ENCODE measurements around the gene SLC30A2. TPM values are rescaled to one million over a fixed set of nuclear protein-coding genes. Genes with fewer than 3 reads are reported as not detected.

Gene SLC30A2
- total RNA-seq, 1 experiment from 2014 or later, result 3.0 TPM

GRCh38 chr1:26012864-26013263, 33.1 kb downstream of the SLC30A2 start:
- no peak overlapping the region for H3K27ac Mint-ChIP-seq (ENCODE audit: unreplicated experiment)
- intact Hi-C loops (cut with micrococcal nuclease; ENCODE audit: unreplicated experiment), result no loop called here
- no peak for TF ChIP-seq CTCF (IDR thresholded peaks at IDR 0.05; ENCODE audit: insufficient read depth in 1 of 2, low read depth in 1 of 2, low read length in 1 of 2, severe bottlenecking in 1 of 2, unreplicated experiment in 1 of 2)
- no peak overlapping the region for H3K4me3 Mint-ChIP-seq (ENCODE audit: unreplicated experiment)
- DNase-seq, result no peak
- POLR2A ChIA-PET, result no interaction called here
- BruUV-seq (replicated peaks), result no TSS peak
- H3K4me1 ChIP-seq, result no peaks in the 10 kb centered on the region
- H3K36me3 ChIP-seq (ENCODE audit: control insufficient read depth, insufficient read depth, low read length), result no peaks in the 10 kb centered on the region
- CTCF ChIA-PET, result interaction anchor here (1.2 kb wide), 1 partner anchor 137 kb away, joined by 6 read pairs; no protein-coding TSS in a partner anchor
- no peaks in the 10 kb centered on the region for H3K27me3 ChIP-seq (replicated peaks; ENCODE audit: control insufficient read depth, insufficient read depth, low read length)
- H3K27me3 Mint-ChIP-seq (ENCODE audit: insufficient read depth, unreplicated experiment), result no peaks in the 10 kb centered on the region
- no peaks in the 10 kb centered on the region for H3K4me1 Mint-ChIP-seq (ENCODE audit: low read depth, unreplicated experiment)
- no peaks in the 10 kb centered on the region for H3K9me3 ChIP-seq
- no peaks in the 10 kb centered on the region for H3K9me3 Mint-ChIP-seq (ENCODE audit: unreplicated experiment)
- no peak overlapping the region for H3K4me3 ChIP-seq (ENCODE audit: low read depth, low read length)
- H3K36me3 Mint-ChIP-seq (ENCODE audit: insufficient read depth, unreplicated experiment), result no peaks in the 10 kb centered on the region

- Histone ChIP-seq H3K4me3 (ENCODE audit: low read depth, low read length) (no peak overlapping the region), H3K9me3 (no peaks in the 10 kb centered on the region), H3K4me1 (no peaks in the 10 kb centered on the region), H3K36me3 (ENCODE audit: control insufficient read depth, insufficient read depth, low read length) (no peaks in the 10 kb centered on the region), H3K27me3 (replicated peaks; ENCODE audit: control insufficient read depth, insufficient read depth, low read length) (no peaks in the 10 kb centered on the region)
- CTCF ChIA-PET, result interaction anchor here (1.4 to 2.1 kb wide), 2 partner anchors 14 to 115 kb away, joined by 4 to 10 read pairs; no protein-coding TSS in a partner anchor
- Mint-ChIP-seq H3K4me3 (ENCODE audit: unreplicated experiment) (no peak overlapping the region), H3K27me3 (ENCODE audit: insufficient read depth, unreplicated experiment) (no peaks in the 10 kb centered on the region), H3K27ac (ENCODE audit: unreplicated experiment) (no peak overlapping the region), H3K36me3 (ENCODE audit: insufficient read depth, unreplicated experiment) (no peaks in the 10 kb centered on the region), H3K4me1 (ENCODE audit: low read depth, unreplicated experiment) (no peaks in the 10 kb centered on the region), H3K9me3 (ENCODE audit: unreplicated experiment) (no peaks in the 10 kb centered on the region)
- POLR2A ChIA-PET, result no interaction called here
- TF ChIP-seq CTCF (IDR thresholded peaks at IDR 0.05; ENCODE audit: insufficient read depth in 1 of 2, low read depth in 1 of 2, low read length in 1 of 2, severe bottlenecking in 1 of 2, unreplicated experiment in 1 of 2), result no peak
- BruUV-seq (replicated peaks), result no TSS peak
- intact Hi-C loops (cut with micrococcal nuclease; ENCODE audit: unreplicated experiment), result loop anchor here (1.0 kb wide), 2 partner anchors 116 to 174 kb away; no protein-coding TSS in a partner anchor
- DNase-seq, result no peak
Observed at GRCh38 chr1:26010825-26011224, 35.1 kb downstream of the SLC30A2 start.

- H3K4me1 ChIP-seq, result no peaks in the 10 kb centered on the region
- H3K36me3 ChIP-seq (ENCODE audit: control insufficient read depth, insufficient read depth, low read length), result no peaks in the 10 kb centered on the region
- no peak overlapping the region for H3K27ac Mint-ChIP-seq (ENCODE audit: unreplicated experiment)
- no peaks in the 10 kb centered on the region for H3K36me3 Mint-ChIP-seq (ENCODE audit: insufficient read depth, unreplicated experiment)
- TF ChIP-seq CTCF (IDR thresholded peaks at IDR 0.05; ENCODE audit: insufficient read depth in 1 of 2, low read depth in 1 of 2, low read length in 1 of 2, severe bottlenecking in 1 of 2, unreplicated experiment in 1 of 2), result peak; percentile 47 to 48
- CTCF ChIA-PET, result interaction anchor here (0.6 to 2.1 kb wide), 4 partner anchors 12 to 114 kb away, joined by 4 to 10 read pairs (median 4); partner anchors contain the start of gene PAFAH2
- no TSS peak for BruUV-seq (replicated peaks)
- no peaks in the 10 kb centered on the region for H3K4me1 Mint-ChIP-seq (ENCODE audit: low read depth, unreplicated experiment)
- H3K27me3 Mint-ChIP-seq (ENCODE audit: insufficient read depth, unreplicated experiment), result no peaks in the 10 kb centered on the region
- no peak overlapping the region for H3K4me3 ChIP-seq (ENCODE audit: low read depth, low read length)
- intact Hi-C loops (cut with micrococcal nuclease; ENCODE audit: unreplicated experiment), result loop anchor here (1.0 kb wide), 2 partner anchors 115 to 173 kb away; no protein-coding TSS in a partner anchor
- H3K4me3 Mint-ChIP-seq (ENCODE audit: unreplicated experiment), result no peak overlapping the region
- POLR2A ChIA-PET, result no interaction called here
- no peaks in the 10 kb centered on the region for H3K27me3 ChIP-seq (replicated peaks; ENCODE audit: control insufficient read depth, insufficient read depth, low read length)
- no peaks in the 10 kb centered on the region for H3K9me3 Mint-ChIP-seq (ENCODE audit: unreplicated experiment)
- DNase-seq, result peak; percentile 46 to 61
- H3K9me3 ChIP-seq, result no peaks in the 10 kb centered on the region
Observed at GRCh38 chr1:26009796-26010447, 36.0 kb downstream of the SLC30A2 start.

Data from Caco-2 (cell line).